WTC11 (cell line): ENCODE results near the gene FREY1. TPM values are rescaled to one million over a fixed set of nuclear protein-coding genes. Genes with fewer than 3 reads are reported as not detected.

ENCODE experiments used
- ATAC-seq: fragments of 200-7000 bp; cut with Tn5 transposase; 2 replicates; pipeline ENCODE4 v1.10.0; 2021; ENCODE audit warnings: mild to moderate bottlenecking, moderate library complexity
- CTCF ChIA-PET: fragments of 300-600 bp; sonication (Branson Sonifier 250); formaldehyde crosslinking; loops from one replicate; lab custom pipeline; 2021; ENCODE audit warnings: antibody characterized with exemption; lab: Charles Lee
- POLR2A ChIA-PET: fragments of 350-600 bp; sonication (Branson Sonifier 250); formaldehyde crosslinking; loops from one replicate; lab custom pipeline; 2021; ENCODE audit warnings: antibody characterized with exemption; lab: Charles Lee
- DNase-seq: peaks from one replicate; pipeline ENCODE4 v3.0.0; 2021; ENCODE audit warnings: low spot score
- H3K27ac Mint-ChIP-seq: 2 replicates; pipeline ENCODE4 v1.8.0; 2021; ENCODE audit warnings: mixed read lengths
- H3K27me3 Mint-ChIP-seq: 2 replicates; pipeline ENCODE4 v1.8.0; 2021; ENCODE audit warnings: low read depth, mild to moderate bottlenecking, moderate library complexity, mixed read lengths
- H3K36me3 Mint-ChIP-seq: 2 replicates; pipeline ENCODE4 v1.8.0; 2021; ENCODE audit warnings: mixed read lengths
- H3K4me1 Mint-ChIP-seq: 2 replicates; pipeline ENCODE4 v1.8.0; 2022; ENCODE audit warnings: mixed read lengths
- H3K4me3 Mint-ChIP-seq: 2 replicates; pipeline ENCODE4 v1.8.0; 2021; ENCODE audit warnings: mild to moderate bottlenecking, moderate library complexity, mixed read lengths
- H3K9me3 Mint-ChIP-seq: 2 replicates; pipeline ENCODE4 v1.8.0; 2021; ENCODE audit warnings: mixed read lengths
- AFF4 ChIP-seq: sonication (generic); formaldehyde crosslinking; IDR thresholded peaks from 2 replicates; pipeline ENCODE4 v1.8.1; 2023; ENCODE audit warnings: mild to moderate bottlenecking, missing genetic modification reagents, borderline replicate concordance
- ARID4B ChIP-seq: sonication (generic); formaldehyde crosslinking; IDR thresholded peaks from 2 replicates; pipeline ENCODE4 v1.8.0; 2023; ENCODE audit warnings: missing genetic modification reagents, mild to moderate bottlenecking, borderline replicate concordance
- CTCF ChIP-seq: fragments of 200-600 bp; IDR thresholded peaks from 2 replicates; pipeline ENCODE4 v1.8.0; 2022; ENCODE audit warnings: antibody characterized with exemption
- E2F4 ChIP-seq: sonication (generic); formaldehyde crosslinking; IDR thresholded peaks from 2 replicates; pipeline ENCODE4 v1.8.1; 2022; ENCODE audit warnings: low read depth, mild to moderate bottlenecking, moderate library complexity, missing genetic modification reagents, borderline replicate concordance
- FOXP4 ChIP-seq: sonication (generic); formaldehyde crosslinking; IDR thresholded peaks from 2 replicates; pipeline ENCODE4 v1.8.0; 2022; ENCODE audit warnings: mild to moderate bottlenecking, missing genetic modification reagents
- IRF2 ChIP-seq: sonication (generic); formaldehyde crosslinking; IDR thresholded peaks from 2 replicates; pipeline ENCODE4 v1.8.0; 2022; ENCODE audit warnings: low read depth, missing genetic modification reagents, borderline replicate concordance
- KAT7 ChIP-seq: sonication (generic); formaldehyde crosslinking; IDR thresholded peaks from 2 replicates; pipeline ENCODE4 v1.8.1; 2023; ENCODE audit warnings: missing genetic modification reagents, mild to moderate bottlenecking, borderline replicate concordance
- MLX ChIP-seq: sonication (generic); formaldehyde crosslinking; IDR thresholded peaks from 2 replicates; pipeline ENCODE4 v1.8.1; 2023; ENCODE audit warnings: mild to moderate bottlenecking, missing genetic modification reagents, moderate library complexity
- PRRX2 ChIP-seq: fragments of 250-450 bp; sonication (Bioruptor Pico); IDR thresholded peaks from 2 replicates; pipeline ENCODE4 v1.8.0; 2021; ENCODE audit warnings: mild to moderate bottlenecking
- SMAD4 ChIP-seq: sonication (generic); formaldehyde crosslinking; IDR thresholded peaks from 2 replicates; pipeline ENCODE4 v1.8.0; 2022; ENCODE audit warnings: mild to moderate bottlenecking, missing genetic modification reagents
- ZNF232 ChIP-seq: sonication (generic); formaldehyde crosslinking; IDR thresholded peaks from 2 replicates; pipeline ENCODE4 v1.8.0; 2022; ENCODE audit warnings: mild to moderate bottlenecking, missing genetic modification reagents
- ZNF281 ChIP-seq: sonication (generic); formaldehyde crosslinking; IDR thresholded peaks from 2 replicates; pipeline ENCODE4 v1.8.0; 2023; ENCODE audit warnings: mild to moderate bottlenecking, missing genetic modification reagents
- ZNF317 ChIP-seq: sonication (generic); formaldehyde crosslinking; IDR thresholded peaks from 2 replicates; pipeline ENCODE4 v1.8.1; 2023; ENCODE audit warnings: low read depth, mild to moderate bottlenecking, moderate library complexity, missing genetic modification reagents, borderline replicate concordance
- ZNF671 ChIP-seq: fragments of 250-450 bp; sonication (Bioruptor Pico); IDR thresholded peaks from 2 replicates; pipeline ENCODE4 v1.8.0; 2021; ENCODE audit warnings: mild to moderate bottlenecking
- total RNA-seq: library from RNA; stranded (reverse); gene quantifications from 3 replicates; pipeline ENCODE4 v1.2.3, GENCODE V29; 2021

FREY1 gene
- total RNA-seq, 1 experiment from 2014 or later: 2.1 TPM

GRCh38 chr11:45884596-45885185, 22.4 kb downstream of the FREY1 start (continued):
- no peak for TF ChIP-seq ZNF281 (CRISPR knock-in tag)
- TF ChIP-seq ZNF232 (CRISPR knock-in tag): no peak
- TF ChIP-seq PRRX2: no peak
- TF ChIP-seq E2F4 (CRISPR knock-in tag): no peak
- no peak for TF ChIP-seq MLX (CRISPR knock-in tag)
- no peak for TF ChIP-seq IRF2

- CTCF ChIA-PET: interaction anchor here (1.0 to 3.2 kb wide), 2 partner anchors 9 to 16 kb away, joined by 3 to 15 read pairs; no protein-coding TSS in a partner anchor
- ATAC-seq (no peak), DNase-seq (no peak)
- Mint-ChIP-seq H3K27me3 (peaks cover 7% of the 10 kb centered on the region; the same call in 1 of the 2 replicates), H3K27ac (no peak overlapping the region), H3K4me1 (peaks cover 2% of the 10 kb centered on the region), H3K9me3 (no peaks in the 10 kb centered on the region), H3K4me3 (no peak overlapping the region), H3K36me3 (peaks cover 3% of the 10 kb centered on the region; the same call in 1 of the 2 replicates)
- POLR2A ChIA-PET: no interaction called here
- no peak for TF ChIP-seq AFF4 (CRISPR knock-in tag)
- no peak for TF ChIP-seq KAT7 (CRISPR knock-in tag)
- TF ChIP-seq FOXP4 (CRISPR knock-in tag): no peak
- TF ChIP-seq ARID4B (CRISPR knock-in tag): no peak
- no peak for TF ChIP-seq SMAD4
- no peak for TF ChIP-seq CTCF
- no peak for TF ChIP-seq ZNF317 (CRISPR knock-in tag)
- no peak for TF ChIP-seq ZNF671 (CRISPR knock-in tag)
Measured at GRCh38 chr11:45881708-45882368, 25.2 kb downstream of the FREY1 start.
